Testis (tissue), 3 donors: ENCODE results near the gene HS3ST4. TPM values are rescaled to one million over a fixed set of nuclear protein-coding genes. Genes with fewer than 3 reads are reported as not detected.

Source experiments
- DNase-seq: peaks from one replicate; pipeline ENCODE4 v3.0.0-alpha.2; 2019
- H3K27ac ChIP-seq, 2 donors: fragments of 200-600 bp; sonication (generic); one replicate each; pipeline ENCODE4 v1.5.1; 2019
- H3K27me3 ChIP-seq: fragments of 200-600 bp; sonication (generic); one replicate; pipeline ENCODE4 v1.5.1; 2019
- H3K36me3 ChIP-seq: fragments of 200-600 bp; sonication (generic); one replicate; pipeline ENCODE4 v1.5.1; 2017; ENCODE audit warnings: low read depth; ENCODE audit errors: missing control alignments
- H3K4me1 ChIP-seq: fragments of 200-600 bp; sonication (generic); one replicate; pipeline ENCODE4 v1.5.1; 2019
- H3K4me3 ChIP-seq, 2 donors: fragments of 200-600 bp; sonication (generic); one replicate each; pipeline ENCODE4 v1.5.1; 2017 to 2019
- H3K9me3 ChIP-seq: fragments of 200-600 bp; sonication (generic); one replicate; pipeline ENCODE4 v1.5.1; 2017
- CTCF ChIP-seq, 3 experiments: fragments of 450-650 bp in 2 of 3; fragments of 200-600 bp in 1 of 3; sonication (generic) in 1 of 3; IDR thresholded peaks; one replicate each; pipeline ENCODE4 v1.5.1; 2016 to 2019; ENCODE audit warnings: antibody characterized with exemption in 3 of 3, mild to moderate bottlenecking in 2 of 3, moderate library complexity in 1 of 3
- POLR2A ChIP-seq: fragments of 450-650 bp; IDR thresholded peaks from one replicate; pipeline ENCODE4 v1.6.1; 2017; ENCODE audit warnings: antibody characterized with exemption, mild to moderate bottlenecking, moderate library complexity
- WGBS, 2 donors: methylation state at CpG; one replicate each; pipeline ENCODE4 v1.1.5; 2018; 5-methylcytosine and 5-hydroxymethylcytosine counted together
- intact Hi-C: fragments of 100-400 bp; cut with DNase I; formaldehyde crosslinking; loops from one replicate; pipeline ENCODE4 v1.15.1; 2023; ENCODE audit warnings: low total_unique reads
- polyA plus RNA-seq: library from polyadenylated mRNA; stranded (reverse); fragments of 350-450 nt; fragmentation: Illumina TruSeq; extraction: RNeasy Lipid Tissue Mini Kit (QIAGEN cat#74804); gene quantifications from one replicate; pipeline ENCODE4 v1.2.3, GENCODE V29; 2014; ENCODE audit warnings: low read depth, low replicate concordance; ENCODE audit not compliant: insufficient read depth
- total RNA-seq, 2 donors: library from RNA; depleted of rRNA; stranded (reverse); fragments of >200 nt; gene quantifications; one replicate each; pipeline ENCODE4 v1.2.3, GENCODE V29; 2016

Gene HS3ST4
- total and polyA plus RNA-seq, 3 donors from 2014 or later, result 0.37 to 2.7 (median 2.6) TPM

- no peak for DNase-seq
- Histone ChIP-seq H3K9me3 (no peaks in the 10 kb centered on the region), H3K4me1 (no peaks in the 10 kb centered on the region), H3K27ac (no peak overlapping the region), H3K36me3 (no peaks in the 10 kb centered on the region), H3K4me3 (no peak overlapping the region), H3K27me3 (no peaks in the 10 kb centered on the region)
- 19 to 20% methylated on average over 7 of the region's 7 CpGs for WGBS, 2 donors
- intact Hi-C loops, result no loop called here
- TF ChIP-seq POLR2A (no peak), CTCF (IDR thresholded peaks at IDR 0.05) (no peak)
Measured at GRCh38 chr16:25709213-25709612, 17.5 kb downstream of the HS3ST4 start.

DNA sequence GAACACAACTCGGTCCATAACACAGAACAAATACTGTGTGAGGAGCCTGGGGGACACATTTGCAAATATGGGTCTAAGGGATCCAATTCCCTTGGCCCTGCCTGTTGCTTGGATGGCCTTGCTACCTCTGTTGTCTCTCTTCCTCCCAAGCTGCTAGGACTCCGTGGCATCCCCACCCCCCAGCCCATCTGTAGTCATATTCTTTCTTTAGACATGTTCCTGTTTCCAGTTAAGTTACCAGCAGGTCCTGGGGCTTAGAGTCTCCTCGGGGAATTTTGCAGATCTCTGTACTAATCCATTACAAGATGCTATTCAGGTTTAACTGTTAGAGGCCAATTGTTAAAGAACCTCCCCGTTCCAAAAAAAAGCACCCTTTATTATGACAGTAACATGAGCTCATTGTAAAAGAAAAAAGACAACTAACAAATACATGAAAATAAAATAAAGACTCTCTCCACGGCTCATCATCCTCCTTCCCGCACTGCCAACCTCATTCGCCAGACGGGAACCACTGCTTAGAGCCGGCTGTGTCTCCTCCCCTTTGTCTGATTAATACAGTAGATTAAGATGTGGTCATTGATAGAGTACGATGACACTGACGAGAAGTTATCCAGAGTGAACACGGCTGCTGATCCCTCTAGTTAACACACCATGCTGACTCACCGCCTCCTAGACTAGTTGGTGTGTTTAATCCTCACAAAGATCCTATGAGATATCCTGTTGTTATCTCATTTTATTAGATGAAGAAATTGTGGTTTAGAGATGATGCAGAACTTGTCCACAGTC lies 22.2 kb downstream of the HS3ST4 start:
- Histone ChIP-seq H3K27ac (no peak overlapping the region), H3K4me1 (no peaks in the 10 kb centered on the region), H3K36me3 (no peaks in the 10 kb centered on the region), H3K27me3 (no peaks in the 10 kb centered on the region), H3K4me3 (no peak overlapping the region), H3K9me3 (no peaks in the 10 kb centered on the region)
- TF ChIP-seq POLR2A (no peak), CTCF (IDR thresholded peaks at IDR 0.05) (no peak)
- WGBS, 2 donors, result 84 to 89% methylated on average over 13 of the region's 13 CpGs
- no peak for DNase-seq
- intact Hi-C loops, result no loop called here

DNA sequence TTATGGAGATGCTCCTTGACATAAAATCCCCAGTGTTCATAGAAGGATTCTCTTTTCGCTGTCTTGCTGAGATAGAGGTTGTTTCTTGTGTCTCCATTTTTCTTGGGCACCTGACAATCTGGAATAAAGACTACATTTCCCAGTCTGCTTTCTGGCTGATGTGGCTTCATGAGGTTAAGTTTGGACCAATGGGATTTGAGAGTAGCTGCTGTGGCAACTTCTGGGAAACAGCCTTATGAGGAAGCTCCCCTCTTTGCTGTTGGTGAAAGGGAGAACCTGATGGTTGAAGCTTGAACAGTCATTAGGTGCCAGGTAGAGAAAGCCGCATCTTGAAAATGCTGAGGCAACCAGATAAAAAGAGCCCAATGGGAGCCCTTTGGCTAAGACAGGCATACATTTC lies 24.4 kb downstream of the HS3ST4 start:
- 88 to 90% methylated on average over 2 of the region's 2 CpGs for WGBS, 2 donors
- Histone ChIP-seq H3K4me1 (no peaks in the 10 kb centered on the region), H3K4me3 (no peak overlapping the region), H3K36me3 (no peaks in the 10 kb centered on the region), H3K27me3 (no peaks in the 10 kb centered on the region), H3K9me3 (no peaks in the 10 kb centered on the region), H3K27ac (no peak overlapping the region)
- DNase-seq, result no peak
- TF ChIP-seq POLR2A (no peak), CTCF (IDR thresholded peaks at IDR 0.05) (no peak)
- intact Hi-C loops, result no loop called here

- Histone ChIP-seq H3K9me3 (no peaks in the 10 kb centered on the region), H3K4me1 (no peaks in the 10 kb centered on the region), H3K4me3 (no peak overlapping the region), H3K27me3 (no peaks in the 10 kb centered on the region), H3K36me3 (no peaks in the 10 kb centered on the region), H3K27ac (no peak overlapping the region)
- TF ChIP-seq CTCF (IDR thresholded peaks at IDR 0.05) (no peak), POLR2A (no peak)
- 84 to 93% methylated on average over 3 of the region's 3 CpGs for WGBS, 2 donors
- intact Hi-C loops, result no loop called here
- DNase-seq, result no peak
Measured at GRCh38 chr16:25721439-25721838, 29.7 kb downstream of the HS3ST4 start.
